GM12892 (cell line): Measurements from ENCODE around the gene ORAI3.

Source experiments
- POLR2A ChIP-seq: IDR thresholded peaks from 2 replicates; pipeline ENCODE4 v1.6.1; 2011; ENCODE audit warnings: low read depth, low read length, control low read depth
- POLR2AphosphoS5 ChIP-seq: IDR thresholded peaks from 2 replicates; pipeline ENCODE4 v1.6.1; 2011; ENCODE audit warnings: low read depth, low read length, control low read depth
- TAF1 ChIP-seq: IDR thresholded peaks from 2 replicates; pipeline ENCODE4 v1.6.1; 2011; ENCODE audit warnings: low read depth, mild to moderate bottlenecking, control low read depth, low read length, borderline replicate concordance

- TF ChIP-seq POLR2A (peak; percentile 89), POLR2AphosphoS5 (peak; percentile 84), TAF1 (peak; percentile 66)
These were observed 48.3 kb downstream of the ORAI3 start for GRCh38 chr16:30996985-30997724.
